GM23338 (cell line): ENCODE results near the gene OR11L1. TPM values are rescaled to one million over a fixed set of nuclear protein-coding genes. Genes with fewer than 3 reads are reported as not detected.

Source experiments
- ATAC-seq: fragments of 200-7000 bp; cut with Tn5 transposase; 3 replicates; pipeline ENCODE4 v1.9.1; 2020
- DNase-seq: peaks from one replicate; pipeline ENCODE4 v3.0.0-alpha.2; 2015; ENCODE audit warnings: low spot score
- H2AFZ ChIP-seq: fragments of 200-600 bp; sonication (generic); 2 replicates; pipeline ENCODE4 v1.8.0; 2016; ENCODE audit warnings: antibody characterized with exemption, mild to moderate bottlenecking, moderate library complexity
- H3F3A ChIP-seq: fragments of 200-600 bp; sonication (generic); replicated peaks from 2 replicates; pipeline ENCODE4 v1.8.0; 2017; ENCODE audit warnings: antibody characterized with exemption, mixed run types, low read depth
- H3K27ac ChIP-seq: fragments of 200-600 bp; sonication (generic); 2 replicates; pipeline ENCODE4 v1.6.1; 2016; ENCODE audit warnings: low read depth
- H3K27me3 ChIP-seq: fragments of 200-600 bp; sonication (generic); 2 replicates; pipeline ENCODE4 v1.8.0; 2016; ENCODE audit warnings: mild to moderate bottlenecking, mixed run types, moderate library complexity; ENCODE audit not compliant: insufficient read depth
- H3K36me3 ChIP-seq: fragments of 200-600 bp; sonication (generic); 2 replicates; pipeline ENCODE4 v1.8.0; 2016; ENCODE audit warnings: mild to moderate bottlenecking; ENCODE audit not compliant: insufficient read depth
- H3K4me1 ChIP-seq: fragments of 200-600 bp; sonication (generic); 2 replicates; pipeline ENCODE4 v1.8.0; 2016; ENCODE audit warnings: mild to moderate bottlenecking, moderate library complexity; ENCODE audit not compliant: insufficient read depth
- H3K4me2 ChIP-seq: fragments of 200-600 bp; sonication (generic); 2 replicates; pipeline ENCODE4 v1.7.1; 2017; ENCODE audit warnings: mixed run types
- H3K4me3 ChIP-seq: fragments of 200-600 bp; sonication (generic); 2 replicates; pipeline ENCODE4 v1.6.1; 2016; ENCODE audit warnings: mixed run types
- H3K79me2 ChIP-seq: fragments of 200-600 bp; sonication (generic); replicated peaks from 2 replicates; pipeline ENCODE4 v1.8.0; 2017; ENCODE audit warnings: mild to moderate bottlenecking; ENCODE audit not compliant: insufficient read depth
- H3K9me2 ChIP-seq: fragments of 200-600 bp; sonication (generic); 2 replicates; pipeline ENCODE4 v1.8.0; 2017; ENCODE audit not compliant: insufficient read depth
- H4K20me1 ChIP-seq: fragments of 200-600 bp; sonication (generic); replicated peaks from 2 replicates; pipeline ENCODE4 v1.8.0; 2017; ENCODE audit warnings: mild to moderate bottlenecking; ENCODE audit not compliant: insufficient read depth
- H3K27ac Mint-ChIP-seq: 2 replicates; pipeline ENCODE4 v1.8.0; 2020; ENCODE audit warnings: inconsistent platforms, mild to moderate bottlenecking, moderate library complexity, mixed read lengths
- H3K27me3 Mint-ChIP-seq: 3 replicates; pipeline ENCODE4 v1.8.0; 2022; ENCODE audit warnings: low read depth, mild to moderate bottlenecking, moderate library complexity, mixed read lengths, inconsistent platforms; ENCODE audit not compliant: insufficient read depth, poor library complexity
- H3K36me3 Mint-ChIP-seq: 3 replicates; pipeline ENCODE4 v1.8.0; 2021; ENCODE audit warnings: low read depth, mild to moderate bottlenecking, inconsistent platforms, moderate library complexity, mixed read lengths
- H3K4me1 Mint-ChIP-seq: 3 replicates; pipeline ENCODE4 v1.8.0; 2020; ENCODE audit warnings: mild to moderate bottlenecking, inconsistent platforms, mixed read lengths
- H3K4me3 Mint-ChIP-seq: 3 replicates; pipeline ENCODE4 v1.8.0; 2021; ENCODE audit warnings: moderate library complexity, mild to moderate bottlenecking, inconsistent platforms, mixed read lengths
- H3K9me3 Mint-ChIP-seq: 3 replicates; pipeline ENCODE4 v1.8.0; 2020; ENCODE audit warnings: moderate library complexity, mild to moderate bottlenecking, inconsistent platforms, mixed read lengths
- CTCF ChIP-seq, 2 experiments: fragments of 200-600 bp in 1 of 2; sonication (generic) in 1 of 2; conservative IDR thresholded peaks; 2 replicates each; pipeline versions ENCODE4 v1.5.1 to v1.6.1; 2016 to 2017; ENCODE audit warnings: antibody characterized with exemption in 2 of 2, low read depth in 2 of 2, mild to moderate bottlenecking in 2 of 2, moderate library complexity in 1 of 2
- ETS1 ChIP-seq: IDR thresholded peaks from 2 replicates; pipeline ENCODE4 v1.6.1; 2016; ENCODE audit warnings: antibody characterized with exemption
- EZH2 ChIP-seq: fragments of 200-600 bp; sonication (generic); IDR thresholded peaks from one replicate; pipeline ENCODE4 v1.8.0; 2017; ENCODE audit warnings: antibody characterized with exemption, mild to moderate bottlenecking, low read depth; ENCODE audit not compliant: unreplicated experiment
- EZH2phosphoT487 ChIP-seq: fragments of 200-600 bp; sonication (generic); IDR thresholded peaks from one replicate; pipeline ENCODE4 v1.8.1; 2018; ENCODE audit warnings: antibody characterized with exemption; ENCODE audit not compliant: unreplicated experiment
- JUNB ChIP-seq: IDR thresholded peaks from one replicate; pipeline ENCODE4 v1.6.1; 2016; ENCODE audit warnings: antibody characterized with exemption; ENCODE audit not compliant: unreplicated experiment
- POLR2AphosphoS5 ChIP-seq: IDR thresholded peaks from 2 replicates; pipeline ENCODE4 v1.6.1; 2016; ENCODE audit warnings: antibody characterized with exemption, low read depth
- REST ChIP-seq: IDR thresholded peaks from one replicate; pipeline ENCODE4 v1.6.1; 2018; ENCODE audit warnings: antibody characterized with exemption; ENCODE audit not compliant: unreplicated experiment
- STAT1 ChIP-seq: IDR thresholded peaks from one replicate; pipeline ENCODE4 v1.6.1; 2016; ENCODE audit warnings: antibody characterized with exemption; ENCODE audit not compliant: unreplicated experiment
- ZNF114 ChIP-seq: fragments of 250-450 bp; sonication (Bioruptor Pico); IDR thresholded peaks from 2 replicates; pipeline ENCODE4 v1.5.0; 2020; ENCODE audit warnings: mild to moderate bottlenecking, moderate library complexity
- ZNF331 ChIP-seq: fragments of 250-450 bp; sonication (Bioruptor Pico); IDR thresholded peaks from 2 replicates; pipeline ENCODE4 v1.5.0; 2020; ENCODE audit warnings: low read depth, mild to moderate bottlenecking, moderate library complexity
- polyA plus RNA-seq: library from polyadenylated mRNA; unstranded; fragments of >200 nt; fragmentation: Nextera tagmentation; extraction: Ambion mirVana; gene quantifications from 2 replicates; pipeline ENCODE4 v1.2.1, GENCODE V29; 2016
- total RNA-seq: library from RNA; depleted of rRNA; stranded (reverse); fragments of >200 nt; shearing (Covaris generic); gene quantifications from 2 replicates; pipeline ENCODE4 v1.2.3, GENCODE V29; 2014

OR11L1 gene
- total and polyA plus RNA-seq, 2 experiments from 2014 or later: not detected

- Histone ChIP-seq H3K36me3 (0 out of 2 replicates have a peak, but pooled peaks cover 2% of the 10 kb centered on the region), H3K79me2 (no peaks in the 10 kb centered on the region), H3K4me3 (no peak overlapping the region), H2AFZ (no peak overlapping the region), H3K9me2 (no peaks in the 10 kb centered on the region), H3K27ac (no peak overlapping the region), H3K27me3 (no peaks in the 10 kb centered on the region), H3K4me2 (no peak overlapping the region), H4K20me1 (no peaks in the 10 kb centered on the region), H3F3A (no peaks in the 10 kb centered on the region), H3K4me1 (no peaks in the 10 kb centered on the region)
- Mint-ChIP-seq H3K36me3 (peaks cover 23% of the 10 kb centered on the region), H3K4me3 (no peak overlapping the region), H3K4me1 (no peaks in the 10 kb centered on the region), H3K9me3 (peaks cover 69% of the 10 kb centered on the region), H3K27ac (no peak overlapping the region), H3K27me3 (no peaks in the 10 kb centered on the region)
- TF ChIP-seq EZH2 (no peak), STAT1 (no peak), ZNF331 (no peak), ZNF114 (CRISPR knock-in tag) (no peak), REST (no peak), JUNB (no peak), CTCF (conservative IDR thresholded peaks at IDR 0.05; ENCODE audit: low read depth in 2 of 2) (no peak), ETS1 (no peak), EZH2phosphoT487 (no peak), POLR2AphosphoS5 (no peak)
- DNase-seq (no peak), ATAC-seq (no peak)
Measured at GRCh38 chr1:247865416-247865815, 23.7 kb upstream of the OR11L1 start.

GRCh38 chr1:247864644-247865043 is 22.9 kb upstream of the OR11L1 start:
- peaks cover 19% of the 10 kb centered on the region for H3K36me3 Mint-ChIP-seq
- H3K79me2 ChIP-seq: no peaks in the 10 kb centered on the region
- ATAC-seq (no peak), DNase-seq (no peak)
- no peak overlapping the region for H2AFZ ChIP-seq
- no peaks in the 10 kb centered on the region for H4K20me1 ChIP-seq
- H3K27ac Mint-ChIP-seq: no peak overlapping the region
- no peak overlapping the region for H3K4me2 ChIP-seq
- peaks cover 70% of the 10 kb centered on the region for H3K9me3 Mint-ChIP-seq
- no peaks in the 10 kb centered on the region for H3K27me3 ChIP-seq
- no peak overlapping the region for H3K4me3 Mint-ChIP-seq
- no peaks in the 10 kb centered on the region for H3K4me1 Mint-ChIP-seq
- H3K4me3 ChIP-seq: no peak overlapping the region
- no peaks in the 10 kb centered on the region for H3K4me1 ChIP-seq
- H3K27me3 Mint-ChIP-seq: no peaks in the 10 kb centered on the region
- no peak overlapping the region for H3K27ac ChIP-seq
- no peaks in the 10 kb centered on the region for H3F3A ChIP-seq
- 0 out of 2 replicates have a peak, but pooled peaks cover 2% of the 10 kb centered on the region for H3K36me3 ChIP-seq
- no peaks in the 10 kb centered on the region for H3K9me2 ChIP-seq
- no peak for TF ChIP-seq ETS1
